EL (cell line): Measurements from ENCODE around the gene PXK.
A peak's percentile ranks its signal among the peaks of the same experiment; 100 is the strongest.

Experiments
- DNase-seq: peaks from one replicate; pipeline ENCODE4 v3.0.0-alpha.2; 2016

The PXK gene

DNA sequence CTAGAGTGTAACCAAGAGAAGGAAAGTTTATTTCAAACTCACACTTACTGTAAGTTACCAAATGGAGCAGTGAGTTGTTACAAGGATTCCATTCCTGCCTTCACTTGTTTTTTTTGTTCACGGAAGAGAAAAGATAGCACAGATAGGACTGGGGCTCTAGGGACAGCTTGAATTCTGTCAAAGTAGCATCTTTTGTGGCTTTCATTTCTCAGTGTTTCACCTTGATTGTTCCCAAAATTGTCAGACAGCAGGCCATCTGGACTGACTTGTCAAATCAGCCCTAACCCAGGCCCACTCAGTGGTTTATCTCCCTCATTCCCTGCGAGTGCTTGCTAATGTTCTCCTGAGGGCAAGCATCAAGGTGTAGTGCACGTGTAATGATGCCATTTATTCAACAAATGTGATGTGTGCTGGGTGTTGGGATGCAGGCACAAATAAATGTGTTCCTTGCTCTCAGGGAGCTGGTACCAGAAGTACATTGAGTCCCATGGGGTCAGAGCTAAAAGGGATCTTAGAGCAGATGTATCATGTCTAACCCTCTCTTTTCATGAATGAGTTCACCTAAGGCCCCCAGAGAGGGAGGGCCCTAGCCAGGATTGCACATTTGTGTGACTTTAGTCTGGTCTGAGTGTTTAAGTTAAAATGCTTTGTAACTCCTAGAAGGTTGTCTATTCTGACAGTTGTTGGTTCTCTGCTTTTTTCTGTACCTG is 51.8 kb downstream of the PXK start:
- no peak for DNase-seq

- DNase-seq, result peak; percentile 83
These were observed 54.1 kb downstream of the PXK start for GRCh38 chr3:58386626-58387365.

GRCh38 chr3:58387650-58388546 is 55.2 kb downstream of the PXK start:
- DNase-seq, result no peak

DNA sequence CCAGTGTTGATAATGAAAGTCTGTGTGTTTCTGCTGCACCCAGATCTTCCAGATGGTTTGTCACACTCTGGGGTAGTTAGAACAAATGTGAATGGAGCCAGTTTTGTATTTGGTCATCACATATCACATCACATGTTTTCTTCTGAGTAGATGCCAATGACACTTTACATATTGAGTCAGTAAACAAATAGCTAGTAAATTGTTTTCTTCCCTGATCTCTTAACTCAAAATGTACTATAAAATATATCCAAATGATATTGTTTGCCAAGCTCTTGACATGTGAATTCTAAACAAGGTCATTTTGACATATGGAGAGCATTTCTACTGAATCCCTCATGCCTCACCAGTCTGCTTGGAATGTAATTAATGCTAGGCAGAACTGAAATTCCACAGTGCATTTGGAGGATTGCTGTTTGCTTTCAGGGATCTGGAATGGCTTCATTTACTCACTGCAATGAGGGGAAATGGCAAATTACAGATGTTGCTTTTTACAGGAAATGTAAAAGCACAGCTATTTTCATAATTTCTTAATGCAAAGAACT is 55.9 kb downstream of the PXK start:
- DNase-seq, result peak; percentile 55

GRCh38 chr3:58391156-58391865 is 58.6 kb downstream of the PXK start:
- no peak for DNase-seq

DNA sequence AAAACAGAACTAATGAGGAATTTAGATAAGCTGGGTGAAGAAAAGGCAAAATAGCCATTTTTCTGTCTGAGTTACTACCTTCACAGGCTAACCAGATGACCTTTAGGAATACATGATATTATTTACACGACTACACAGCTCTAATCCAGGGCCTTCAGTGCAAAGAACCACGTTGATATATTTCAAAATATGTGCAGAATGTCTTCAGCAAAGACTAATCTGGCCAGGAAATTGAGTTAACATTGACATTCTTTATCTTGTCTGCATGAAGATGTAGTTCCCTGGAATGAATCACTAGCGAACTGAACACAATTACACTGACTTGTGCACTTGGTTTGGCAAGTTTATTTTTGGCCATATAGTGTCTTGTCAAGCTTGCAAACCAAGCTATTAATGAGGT is 59.5 kb downstream of the PXK start:
- DNase-seq, result no peak

DNA sequence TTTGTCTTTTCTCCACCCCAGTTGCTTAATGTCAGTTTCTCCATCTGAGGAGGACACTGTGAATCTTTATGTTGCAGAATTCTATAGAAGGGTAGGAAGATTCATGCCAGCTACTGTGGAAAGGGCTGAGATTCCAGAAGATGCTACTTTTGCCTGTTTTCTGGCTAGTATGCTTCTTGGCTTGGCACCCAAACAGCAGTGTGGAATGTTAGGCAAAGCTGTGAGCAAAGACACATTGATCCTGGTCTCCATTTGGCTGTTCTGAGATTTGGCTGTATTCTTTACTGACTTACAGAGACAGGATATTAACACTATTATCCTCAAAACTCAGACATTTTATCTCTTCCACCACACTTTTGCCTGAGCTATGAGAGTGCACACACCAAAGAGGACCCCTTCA is 61.6 kb downstream of the PXK start:
- no peak for DNase-seq

- DNase-seq, result no peak
These were observed 66.1 kb downstream of the PXK start for GRCh38 chr3:58398669-58399333.

DNA sequence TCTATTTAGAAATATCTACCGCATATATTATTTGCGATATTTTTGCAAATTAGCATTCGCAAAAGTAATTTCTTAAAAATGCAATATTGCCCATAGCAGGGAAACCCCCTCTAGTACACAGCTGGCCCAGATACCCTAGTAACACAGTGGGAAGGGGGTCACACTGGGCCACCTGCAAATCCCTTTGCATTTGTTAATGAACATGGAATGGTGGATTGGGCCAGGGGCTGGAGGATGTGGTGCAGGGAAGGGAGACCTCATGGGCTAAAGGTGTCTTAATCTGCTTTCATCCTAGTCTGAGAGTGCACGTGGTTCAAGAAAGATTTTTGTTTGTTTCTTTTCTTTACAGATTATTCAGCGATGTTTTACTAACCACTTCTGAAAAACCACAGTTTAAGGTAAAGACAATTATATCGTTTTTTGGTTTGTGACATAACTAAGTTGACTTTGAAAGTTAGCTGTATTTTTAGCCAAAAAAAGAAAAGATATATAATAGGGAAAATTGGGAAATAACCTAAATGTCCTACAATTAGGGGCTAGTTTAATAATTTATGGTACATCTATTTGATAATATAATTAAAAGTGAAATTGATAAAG is 70.9 kb downstream of the PXK start:
- no peak for DNase-seq

DNA sequence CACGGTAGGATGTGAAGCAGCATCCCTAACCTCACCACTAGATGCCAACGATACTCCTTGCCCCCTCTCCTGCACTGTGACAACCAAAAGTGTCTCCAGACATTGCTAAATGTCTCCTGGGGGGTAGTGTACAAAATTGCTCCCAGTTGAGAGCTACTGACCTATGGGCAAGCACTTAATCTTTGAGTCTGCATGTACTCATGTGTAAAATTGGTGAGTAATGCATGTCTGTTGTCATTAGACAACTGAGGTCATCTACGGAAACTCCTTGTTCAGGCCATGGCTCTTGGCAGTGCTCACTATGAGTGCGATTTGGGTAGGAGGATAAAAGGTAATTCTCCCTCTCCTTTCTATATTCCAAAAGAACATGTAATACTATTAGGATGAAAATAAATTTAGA is 71.7 kb downstream of the PXK start:
- peak; percentile 68 for DNase-seq

- no peak for DNase-seq
These were observed 76.2 kb downstream of the PXK start for GRCh38 chr3:58408906-58409305.

- no peak for DNase-seq
These were observed 77.0 kb downstream of the PXK start for GRCh38 chr3:58409663-58410062.

DNA sequence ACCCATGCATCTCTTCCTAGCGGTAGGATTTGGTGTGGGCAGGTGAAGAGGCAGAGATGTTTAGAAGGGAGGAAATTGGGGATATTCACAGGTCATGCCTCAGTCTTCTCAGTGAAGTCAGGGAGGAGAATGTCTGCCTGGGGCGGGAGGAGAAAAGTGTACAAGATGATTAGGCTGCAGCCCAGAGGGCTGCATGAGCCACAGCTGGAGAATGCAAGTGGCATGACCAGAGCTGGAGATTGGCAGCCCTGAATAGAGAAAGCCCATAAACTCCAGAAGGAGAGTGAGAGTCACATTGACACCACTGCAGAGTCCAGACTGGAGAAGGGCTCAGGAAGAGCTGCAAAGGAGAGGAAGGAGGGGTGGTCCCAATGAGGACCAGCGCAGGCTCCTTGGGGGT is 78.3 kb downstream of the PXK start:
- DNase-seq, result peak; percentile 72

GRCh38 chr3:58411851-58412830 is 79.4 kb downstream of the PXK start:
- DNase-seq, result no peak

- DNase-seq, result peak; percentile 64
These were observed 82.0 kb downstream of the PXK start for GRCh38 chr3:58414538-58415197.

- no peak for DNase-seq
These were observed 83.5 kb downstream of the PXK start for GRCh38 chr3:58416191-58416590.

DNA sequence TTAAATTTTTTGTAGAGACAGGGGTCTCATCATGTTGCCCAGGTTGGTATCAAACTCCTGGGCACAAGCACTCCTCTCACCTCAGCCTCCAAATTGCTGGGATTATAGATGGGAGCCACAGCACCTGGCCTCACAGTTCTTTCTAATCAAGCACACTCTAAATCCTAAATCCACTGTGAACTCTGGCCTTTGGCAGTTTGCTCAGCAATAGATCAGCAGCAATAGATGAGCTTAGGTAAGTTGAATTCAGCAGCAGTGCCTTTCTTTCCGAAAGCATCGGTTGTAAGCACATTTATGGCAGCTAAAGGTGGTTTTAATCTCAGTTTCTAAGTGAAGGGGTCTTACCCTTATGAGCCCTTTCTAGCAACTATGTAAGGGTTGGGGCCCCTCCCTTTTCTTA is 84.4 kb downstream of the PXK start:
- no peak for DNase-seq

DNA sequence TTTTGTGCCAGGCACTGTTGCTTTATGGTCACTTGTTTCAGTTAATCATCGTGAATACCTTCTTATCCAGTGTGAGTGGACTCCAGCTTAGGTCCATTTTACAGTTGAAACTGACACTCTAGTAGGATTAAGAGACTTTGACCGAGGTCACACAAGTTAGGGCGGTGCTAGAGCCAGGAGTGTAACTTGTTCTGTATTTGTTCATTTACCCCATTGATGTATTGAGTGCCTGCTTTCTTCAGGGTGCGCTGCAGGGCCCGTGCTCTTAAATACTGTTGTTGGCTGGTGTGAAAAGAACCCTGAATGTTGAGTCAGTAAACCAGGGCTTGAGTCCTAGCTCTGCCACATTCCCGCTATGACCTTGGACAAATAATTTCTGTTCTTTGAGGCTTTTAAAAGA is 85.5 kb downstream of the PXK start:
- DNase-seq, result no peak

GRCh38 chr3:58419780-58420507 is 87.3 kb downstream of the PXK start:
- DNase-seq, result peak; percentile 31
